ENCODE results near the gene DCC. TPM values are rescaled to one million over a fixed set of nuclear protein-coding genes. Genes with fewer than 3 reads are reported as not detected.

DCC gene
- total and polyA plus RNA-seq, 5 donors from 2014 or later, result not detected

GRCh38 chr18:53056064-53056463, 716.1 kb downstream of the DCC start:
- H3K4me3 ChIP-seq (ENCODE audit: low read depth, low read length), result no peak overlapping the region
- no peaks in the 10 kb centered on the region for H3K4me1 Mint-ChIP-seq
- H3K27me3 ChIP-seq (ENCODE audit: control insufficient read depth, insufficient read depth, low read length), result no peaks in the 10 kb centered on the region
- no peaks in the 10 kb centered on the region for H3K4me1 ChIP-seq (ENCODE audit: control insufficient read depth, insufficient read depth, low read length, poor library complexity, severe bottlenecking)
- no peak overlapping the region for H3K27ac Mint-ChIP-seq
- no peaks in the 10 kb centered on the region for H3K27me3 Mint-ChIP-seq
- no peaks in the 10 kb centered on the region for H3K36me3 ChIP-seq (ENCODE audit: control insufficient read depth, insufficient read depth, low read length)
- no peak overlapping the region for H3K4me3 Mint-ChIP-seq
- H3K9me3 Mint-ChIP-seq, result peaks cover 0 to 6% (median 2%) of the 10 kb centered on the region in 7 donors
- ATAC-seq (ENCODE audit: low read depth in 2 of 2) (no peak), DNase-seq (no peak)
- H3K27ac ChIP-seq (ENCODE audit: insufficient read depth, low read length, poor library complexity, severe bottlenecking), result no peak overlapping the region
- no peaks in the 10 kb centered on the region for H3K9me3 ChIP-seq (ENCODE audit: control insufficient read depth in 2 of 2, low read length in 2 of 2)
- no peaks in the 10 kb centered on the region for H3K36me3 Mint-ChIP-seq

GRCh38 chr18:53070788-53071187, 730.8 kb downstream of the DCC start:
- H3K27ac Mint-ChIP-seq, result peak overlapping the region in 1 of 3 donors; percentile 5
- H3K27me3 Mint-ChIP-seq, result no peaks in the 10 kb centered on the region
- H3K27me3 ChIP-seq (ENCODE audit: control insufficient read depth, insufficient read depth, low read length), result no peaks in the 10 kb centered on the region
- no peak overlapping the region for H3K4me3 Mint-ChIP-seq
- H3K36me3 Mint-ChIP-seq, result no peaks in the 10 kb centered on the region
- H3K36me3 ChIP-seq (ENCODE audit: control insufficient read depth, insufficient read depth, low read length), result no peaks in the 10 kb centered on the region
- ATAC-seq (ENCODE audit: low read depth in 2 of 2) (no peak), DNase-seq (no peak)
- H3K4me1 Mint-ChIP-seq, result no peaks in the 10 kb centered on the region
- H3K4me1 ChIP-seq (ENCODE audit: control insufficient read depth, insufficient read depth, low read length, poor library complexity, severe bottlenecking), result no peaks in the 10 kb centered on the region
- no peaks in the 10 kb centered on the region for H3K9me3 ChIP-seq (ENCODE audit: control insufficient read depth in 2 of 2, low read length in 2 of 2)
- no peak overlapping the region for H3K27ac ChIP-seq (ENCODE audit: insufficient read depth, low read length, poor library complexity, severe bottlenecking)
- H3K9me3 Mint-ChIP-seq, result peaks cover 3 to 17% (median 7%) of the 10 kb centered on the region in 7 donors
- no peak overlapping the region for H3K4me3 ChIP-seq (ENCODE audit: low read depth, low read length)

GRCh38 chr18:53080687-53081086, 740.7 kb downstream of the DCC start:
- Histone ChIP-seq H3K4me1 (ENCODE audit: control insufficient read depth, insufficient read depth, low read length, poor library complexity, severe bottlenecking) (no peaks in the 10 kb centered on the region), H3K27ac (ENCODE audit: insufficient read depth, low read length, poor library complexity, severe bottlenecking) (no peak overlapping the region), H3K27me3 (ENCODE audit: control insufficient read depth, insufficient read depth, low read length) (no peaks in the 10 kb centered on the region), H3K9me3 (ENCODE audit: control insufficient read depth in 2 of 2, low read length in 2 of 2) (no peaks in the 10 kb centered on the region), H3K4me3 (ENCODE audit: low read depth, low read length) (no peak overlapping the region), H3K36me3 (ENCODE audit: control insufficient read depth, insufficient read depth, low read length) (no peaks in the 10 kb centered on the region)
- DNase-seq, result no peak
- no peak overlapping the region for H3K4me3 Mint-ChIP-seq
- H3K27ac Mint-ChIP-seq, result no peak overlapping the region
- no peaks in the 10 kb centered on the region for H3K27me3 Mint-ChIP-seq
- peaks cover 0 to 14% (median 4%) of the 10 kb centered on the region in 7 donors for H3K9me3 Mint-ChIP-seq
- H3K4me1 Mint-ChIP-seq, result no peaks in the 10 kb centered on the region
- H3K36me3 Mint-ChIP-seq, result no peaks in the 10 kb centered on the region
- no peak for ATAC-seq (ENCODE audit: low read depth in 2 of 2)

GRCh38 chr18:53093636-53094035, 753.6 kb downstream of the DCC start:
- no peak for DNase-seq
- Mint-ChIP-seq H3K27ac (no peak overlapping the region), H3K4me3 (no peak overlapping the region), H3K9me3 (peaks cover 0 to 12% (median 2%) of the 10 kb centered on the region in 7 donors), H3K27me3 (no peaks in the 10 kb centered on the region), H3K36me3 (no peaks in the 10 kb centered on the region), H3K4me1 (no peaks in the 10 kb centered on the region)
- Histone ChIP-seq H3K27me3 (ENCODE audit: control insufficient read depth, insufficient read depth, low read length) (no peaks in the 10 kb centered on the region), H3K4me1 (ENCODE audit: control insufficient read depth, insufficient read depth, low read length, poor library complexity, severe bottlenecking) (no peaks in the 10 kb centered on the region), H3K4me3 (ENCODE audit: low read depth, low read length) (no peak overlapping the region), H3K9me3 (ENCODE audit: control insufficient read depth in 2 of 2, low read length in 2 of 2) (peaks cover 0 to 6% of the 10 kb centered on the region in 2 experiments), H3K36me3 (ENCODE audit: control insufficient read depth, insufficient read depth, low read length) (no peaks in the 10 kb centered on the region), H3K27ac (ENCODE audit: insufficient read depth, low read length, poor library complexity, severe bottlenecking) (no peak overlapping the region)
- no peak for ATAC-seq (ENCODE audit: low read depth in 2 of 2)

- no peak overlapping the region for H3K27ac Mint-ChIP-seq
- no peaks in the 10 kb centered on the region for H3K4me1 Mint-ChIP-seq
- H3K27me3 Mint-ChIP-seq, result no peaks in the 10 kb centered on the region
- Histone ChIP-seq H3K27ac (ENCODE audit: insufficient read depth, low read length, poor library complexity, severe bottlenecking) (no peak overlapping the region), H3K4me3 (ENCODE audit: low read depth, low read length) (no peak overlapping the region), H3K36me3 (ENCODE audit: control insufficient read depth, insufficient read depth, low read length) (no peaks in the 10 kb centered on the region), H3K27me3 (ENCODE audit: control insufficient read depth, insufficient read depth, low read length) (no peaks in the 10 kb centered on the region), H3K9me3 (ENCODE audit: control insufficient read depth in 2 of 2, low read length in 2 of 2) (peaks cover 0 to 4% of the 10 kb centered on the region in 2 experiments), H3K4me1 (ENCODE audit: control insufficient read depth, insufficient read depth, low read length, poor library complexity, severe bottlenecking) (no peaks in the 10 kb centered on the region)
- no peak for ATAC-seq (ENCODE audit: low read depth in 2 of 2)
- no peak for DNase-seq
- peaks cover 0 to 15% (median 7%) of the 10 kb centered on the region in 7 donors for H3K9me3 Mint-ChIP-seq
- H3K36me3 Mint-ChIP-seq, result no peaks in the 10 kb centered on the region
- H3K4me3 Mint-ChIP-seq, result no peak overlapping the region
These were observed 761.6 kb downstream of the DCC start for GRCh38 chr18:53101536-53102105.

GRCh38 chr18:53114441-53114840, 774.4 kb downstream of the DCC start:
- Histone ChIP-seq H3K27ac (ENCODE audit: insufficient read depth, low read length, poor library complexity, severe bottlenecking) (no peak overlapping the region), H3K36me3 (ENCODE audit: control insufficient read depth, insufficient read depth, low read length) (no peaks in the 10 kb centered on the region), H3K27me3 (ENCODE audit: control insufficient read depth, insufficient read depth, low read length) (no peaks in the 10 kb centered on the region), H3K4me1 (ENCODE audit: control insufficient read depth, insufficient read depth, low read length, poor library complexity, severe bottlenecking) (no peaks in the 10 kb centered on the region), H3K9me3 (ENCODE audit: control insufficient read depth in 2 of 2, low read length in 2 of 2) (peaks cover 0 to 2% of the 10 kb centered on the region in 2 experiments), H3K4me3 (ENCODE audit: low read depth, low read length) (no peak overlapping the region)
- Mint-ChIP-seq H3K4me3 (no peak overlapping the region), H3K9me3 (peaks cover 0 to 18% (median 4%) of the 10 kb centered on the region in 7 donors), H3K27ac (no peak overlapping the region), H3K27me3 (no peaks in the 10 kb centered on the region), H3K36me3 (no peaks in the 10 kb centered on the region), H3K4me1 (no peaks in the 10 kb centered on the region)
- ATAC-seq (ENCODE audit: low read depth in 2 of 2) (no peak), DNase-seq (no peak)

GRCh38 chr18:53115876-53116585, 776.0 kb downstream of the DCC start:
- ATAC-seq (ENCODE audit: low read depth in 2 of 2) (no peak), DNase-seq (no peak)
- Mint-ChIP-seq H3K4me1 (no peaks in the 10 kb centered on the region), H3K27me3 (no peaks in the 10 kb centered on the region), H3K36me3 (no peaks in the 10 kb centered on the region), H3K9me3 (peaks cover 0 to 17% (median 5%) of the 10 kb centered on the region in 7 donors), H3K27ac (no peak overlapping the region), H3K4me3 (no peak overlapping the region)
- Histone ChIP-seq H3K9me3 (ENCODE audit: control insufficient read depth in 2 of 2, low read length in 2 of 2) (peaks cover 0 to 2% of the 10 kb centered on the region in 2 experiments), H3K27me3 (ENCODE audit: control insufficient read depth, insufficient read depth, low read length) (no peaks in the 10 kb centered on the region), H3K36me3 (ENCODE audit: control insufficient read depth, insufficient read depth, low read length) (no peaks in the 10 kb centered on the region), H3K27ac (ENCODE audit: insufficient read depth, low read length, poor library complexity, severe bottlenecking) (no peak overlapping the region), H3K4me1 (ENCODE audit: control insufficient read depth, insufficient read depth, low read length, poor library complexity, severe bottlenecking) (no peaks in the 10 kb centered on the region), H3K4me3 (ENCODE audit: low read depth, low read length) (no peak overlapping the region)

- Mint-ChIP-seq H3K4me3 (no peak overlapping the region), H3K9me3 (peaks cover 0 to 14% (median 6%) of the 10 kb centered on the region in 7 donors), H3K27me3 (no peaks in the 10 kb centered on the region), H3K36me3 (no peaks in the 10 kb centered on the region), H3K27ac (peak overlapping the region in 1 of 3 donors; percentile 50), H3K4me1 (no peaks in the 10 kb centered on the region)
- no peaks in the 10 kb centered on the region for H3K27me3 ChIP-seq (ENCODE audit: control insufficient read depth, insufficient read depth, low read length)
- no peak for DNase-seq
- H3K9me3 ChIP-seq (ENCODE audit: control insufficient read depth in 2 of 2, low read length in 2 of 2), result peaks cover 0 to 2% of the 10 kb centered on the region in 2 experiments
- H3K27ac ChIP-seq (ENCODE audit: insufficient read depth, low read length, poor library complexity, severe bottlenecking), result no peak overlapping the region
- no peak for ATAC-seq (ENCODE audit: low read depth in 2 of 2)
- H3K4me3 ChIP-seq (ENCODE audit: low read depth, low read length), result no peak overlapping the region
- H3K4me1 ChIP-seq (ENCODE audit: control insufficient read depth, insufficient read depth, low read length, poor library complexity, severe bottlenecking), result no peaks in the 10 kb centered on the region
- no peaks in the 10 kb centered on the region for H3K36me3 ChIP-seq (ENCODE audit: control insufficient read depth, insufficient read depth, low read length)
These were observed 777.9 kb downstream of the DCC start for GRCh38 chr18:53117851-53118250.
